Measurements from ENCODE around the gene THTPA. TPM values are rescaled to one million over a fixed set of nuclear protein-coding genes. Genes with fewer than 3 reads are reported as not detected.

Gene THTPA
- total RNA-seq, 1 experiment from 2014 or later = 9.0 TPM

- peak; percentile 82 for DNase-seq (ENCODE audit: low read depth)
Observed at GRCh38 chr14:23551266-23552028, 4.6 kb upstream of the THTPA start, which contains the start of gene ZFHX2. TSS of gene ZFHX2 (minus strand) at chr14:23551765. CDS start at chr14:23535325, 16,440 bp downstream.

GRCh38 chr14:23555533-23555881 lies 564 bp upstream of the THTPA start:
- no peak for DNase-seq (ENCODE audit: low read depth)

GRCh38 chr14:23556700-23557440 lies 799 bp downstream of the THTPA start:
- DNase-seq (ENCODE audit: low read depth) = no peak

GRCh38 chr14:23557521-23557920 lies 1.4 kb downstream of the THTPA start:
- no peak for DNase-seq (ENCODE audit: low read depth)

- no peak for DNase-seq (ENCODE audit: low read depth)
Observed at GRCh38 chr14:23557946-23558345, 1.9 kb downstream of the THTPA start.

- no peak for DNase-seq (ENCODE audit: low read depth)
Observed at GRCh38 chr14:23558346-23559009, 2.4 kb downstream of the THTPA start.

GRCh38 chr14:23559010-23559925 lies 3.2 kb downstream of the THTPA start:
- peak; percentile 64 for DNase-seq (ENCODE audit: low read depth)

GRCh38 chr14:23559926-23560520 lies 4.0 kb downstream of the THTPA start:
- no peak for DNase-seq (ENCODE audit: low read depth)

- DNase-seq (ENCODE audit: low read depth) = no peak
Observed at GRCh38 chr14:23561259-23561658, 5.2 kb downstream of the THTPA start.

GRCh38 chr14:23561873-23562821 lies 6.1 kb downstream of the THTPA start:
- peak; percentile 93 for DNase-seq (ENCODE audit: low read depth)

GRCh38 chr14:23562822-23563472 lies 6.9 kb downstream of the THTPA start:
- peak; percentile 67 for DNase-seq (ENCODE audit: low read depth)

- DNase-seq (ENCODE audit: low read depth) = no peak
Observed at GRCh38 chr14:23563473-23564180, 7.6 kb downstream of the THTPA start.

- no peak for DNase-seq (ENCODE audit: low read depth)
Observed at GRCh38 chr14:23564181-23564812, 8.2 kb downstream of the THTPA start.

GRCh38 chr14:23564876-23565275 lies 8.8 kb downstream of the THTPA start:
- DNase-seq (ENCODE audit: low read depth) = no peak

GRCh38 chr14:23565626-23566025 lies 9.6 kb downstream of the THTPA start:
- no peak for DNase-seq (ENCODE audit: low read depth)

- DNase-seq (ENCODE audit: low read depth) = no peak
Observed at GRCh38 chr14:23566112-23566777, 10.2 kb downstream of the THTPA start.

- DNase-seq (ENCODE audit: low read depth) = no peak
Observed at GRCh38 chr14:23566778-23567185, 10.7 kb downstream of the THTPA start.

Data from Daoy (cell line).